ENCODE data around the gene HOXA7. TPM values are rescaled to one million over a fixed set of nuclear protein-coding genes. Genes with fewer than 3 reads are reported as not detected.
A peak's percentile ranks its signal among the peaks of the same experiment; 100 is the strongest.

HOXA7 gene
- total RNA-seq, 4 donors from 2014 or later, result 3.3 to 11.8 (median 5.7) TPM

DNA sequence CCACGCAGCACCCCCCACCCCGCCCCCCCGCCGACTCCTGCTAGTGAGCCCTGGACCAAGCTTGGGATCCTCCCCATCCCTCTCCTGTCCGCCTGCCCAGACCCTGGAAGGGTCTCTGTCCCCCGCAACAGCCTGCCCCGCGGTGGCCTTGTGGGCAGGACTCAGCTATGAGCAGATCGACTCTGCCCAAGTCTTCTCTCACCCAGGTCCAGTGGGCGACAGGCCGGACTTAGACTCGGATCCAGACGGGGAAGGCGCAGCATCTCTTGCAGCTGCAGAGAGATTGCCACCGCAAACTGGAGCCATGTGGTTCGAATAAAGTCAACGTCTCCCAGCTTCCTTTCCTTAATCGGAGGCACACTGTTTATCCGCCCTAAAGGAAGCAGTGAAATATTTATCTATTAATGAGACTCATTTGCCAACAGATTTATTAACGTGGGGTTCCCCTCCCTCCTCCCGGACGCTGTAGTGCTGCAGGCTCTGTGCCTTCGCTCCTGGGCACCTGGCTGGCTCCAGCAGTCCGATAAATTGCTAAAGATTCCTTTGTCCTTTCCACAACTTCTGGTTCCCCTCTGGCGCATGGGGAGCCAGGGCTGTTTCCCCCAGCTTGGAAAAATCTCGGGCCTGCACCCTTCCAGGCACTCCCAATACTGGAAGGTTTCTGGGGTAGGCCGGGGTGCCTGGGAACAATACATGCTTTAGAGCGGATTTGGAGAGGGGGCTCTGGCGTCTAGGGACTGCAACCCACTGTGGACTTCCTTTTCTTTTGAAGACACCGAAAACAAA is 634 bp upstream of the HOXA7 start:
- TF ChIP-seq POLR2A (IDR thresholded peaks at IDR 0.05), result no peak
- TF ChIP-seq, protein P1, sequence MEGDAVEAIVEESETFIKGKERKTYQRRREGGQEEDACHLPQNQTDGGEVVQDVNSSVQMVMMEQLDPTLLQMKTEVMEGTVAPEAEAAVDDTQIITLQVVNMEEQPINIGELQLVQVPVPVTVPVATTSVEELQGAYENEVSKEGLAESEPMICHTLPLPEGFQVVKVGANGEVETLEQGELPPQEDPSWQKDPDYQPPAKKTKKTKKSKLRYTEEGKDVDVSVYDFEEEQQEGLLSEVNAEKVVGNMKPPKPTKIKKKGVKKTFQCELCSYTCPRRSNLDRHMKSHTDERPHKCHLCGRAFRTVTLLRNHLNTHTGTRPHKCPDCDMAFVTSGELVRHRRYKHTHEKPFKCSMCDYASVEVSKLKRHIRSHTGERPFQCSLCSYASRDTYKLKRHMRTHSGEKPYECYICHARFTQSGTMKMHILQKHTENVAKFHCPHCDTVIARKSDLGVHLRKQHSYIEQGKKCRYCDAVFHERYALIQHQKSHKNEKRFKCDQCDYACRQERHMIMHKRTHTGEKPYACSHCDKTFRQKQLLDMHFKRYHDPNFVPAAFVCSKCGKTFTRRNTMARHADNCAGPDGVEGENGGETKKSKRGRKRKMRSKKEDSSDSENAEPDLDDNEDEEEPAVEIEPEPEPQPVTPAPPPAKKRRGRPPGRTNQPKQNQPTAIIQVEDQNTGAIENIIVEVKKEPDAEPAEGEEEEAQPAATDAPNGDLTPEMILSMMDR (IDR thresholded peaks at IDR 0.05), result no peak
- peak; percentile 9 to 64 (median 45) for DNase-seq
- Histone ChIP-seq H3K36me3 (no peaks in the 10 kb centered on the region), H3K27me3 (no peaks in the 10 kb centered on the region), H3K4me3 (peak overlapping the region; percentile 33 to 81 (median 55)), H3K27ac (peak overlapping the region; percentile 69 to 93 (median 84)), H3K4me1 (peaks cover 3 to 66% (median 12%) of the 10 kb centered on the region in 4 donors), H3K9me3 (peaks cover 0 to 7% (median 0%) of the 10 kb centered on the region in 4 donors)

DNA sequence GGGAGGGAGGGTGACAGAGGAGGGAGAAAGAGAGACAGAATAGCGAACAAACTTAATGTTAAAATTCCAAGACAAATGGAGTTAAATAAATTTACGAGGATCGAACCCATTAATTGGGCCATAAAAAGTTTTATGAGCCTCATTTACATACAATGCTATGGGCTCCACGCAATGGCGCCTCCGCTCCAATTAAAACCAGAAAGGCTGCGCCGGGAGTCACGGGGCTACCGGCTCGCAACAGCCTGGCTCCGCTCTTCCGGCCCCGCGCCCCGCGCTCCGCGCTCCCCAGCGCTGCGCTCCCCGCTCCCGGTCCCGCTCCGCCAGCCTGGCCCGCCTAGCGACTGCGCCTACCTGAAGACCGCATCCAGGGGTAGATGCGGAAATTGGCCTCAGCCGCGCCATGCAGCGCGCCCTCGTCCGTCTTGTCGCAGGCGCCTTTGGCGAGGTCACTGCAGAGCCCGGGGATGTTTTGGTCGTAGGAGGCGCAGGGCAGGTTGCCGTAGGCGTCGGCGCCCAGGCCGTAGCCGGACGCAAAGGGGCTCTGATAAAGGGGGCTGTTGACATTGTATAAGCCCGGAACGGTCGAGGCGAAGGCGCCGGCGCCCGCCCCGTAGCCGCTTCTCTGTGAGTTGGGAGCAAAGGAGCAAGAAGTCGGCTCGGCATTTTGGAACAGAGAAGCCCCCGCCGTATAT is 513 bp downstream of the HOXA7 start:
- peak; percentile 38 to 51 for TF ChIP-seq POLR2A (IDR thresholded peaks at IDR 0.05)
- TF ChIP-seq, protein P1 (IDR thresholded peaks at IDR 0.05), result no peak
- Histone ChIP-seq H3K27ac (peak overlapping the region; percentile 69 to 93 (median 84)), H3K4me1 (peaks cover 3 to 55% (median 13%) of the 10 kb centered on the region in 4 donors), H3K27me3 (no peaks in the 10 kb centered on the region), H3K9me3 (peaks cover 0 to 7% (median 0%) of the 10 kb centered on the region in 4 donors), H3K36me3 (no peaks in the 10 kb centered on the region), H3K4me3 (peak overlapping the region; percentile 33 to 81 (median 55))
- peak; percentile 15 to 78 (median 69) for DNase-seq

DNA sequence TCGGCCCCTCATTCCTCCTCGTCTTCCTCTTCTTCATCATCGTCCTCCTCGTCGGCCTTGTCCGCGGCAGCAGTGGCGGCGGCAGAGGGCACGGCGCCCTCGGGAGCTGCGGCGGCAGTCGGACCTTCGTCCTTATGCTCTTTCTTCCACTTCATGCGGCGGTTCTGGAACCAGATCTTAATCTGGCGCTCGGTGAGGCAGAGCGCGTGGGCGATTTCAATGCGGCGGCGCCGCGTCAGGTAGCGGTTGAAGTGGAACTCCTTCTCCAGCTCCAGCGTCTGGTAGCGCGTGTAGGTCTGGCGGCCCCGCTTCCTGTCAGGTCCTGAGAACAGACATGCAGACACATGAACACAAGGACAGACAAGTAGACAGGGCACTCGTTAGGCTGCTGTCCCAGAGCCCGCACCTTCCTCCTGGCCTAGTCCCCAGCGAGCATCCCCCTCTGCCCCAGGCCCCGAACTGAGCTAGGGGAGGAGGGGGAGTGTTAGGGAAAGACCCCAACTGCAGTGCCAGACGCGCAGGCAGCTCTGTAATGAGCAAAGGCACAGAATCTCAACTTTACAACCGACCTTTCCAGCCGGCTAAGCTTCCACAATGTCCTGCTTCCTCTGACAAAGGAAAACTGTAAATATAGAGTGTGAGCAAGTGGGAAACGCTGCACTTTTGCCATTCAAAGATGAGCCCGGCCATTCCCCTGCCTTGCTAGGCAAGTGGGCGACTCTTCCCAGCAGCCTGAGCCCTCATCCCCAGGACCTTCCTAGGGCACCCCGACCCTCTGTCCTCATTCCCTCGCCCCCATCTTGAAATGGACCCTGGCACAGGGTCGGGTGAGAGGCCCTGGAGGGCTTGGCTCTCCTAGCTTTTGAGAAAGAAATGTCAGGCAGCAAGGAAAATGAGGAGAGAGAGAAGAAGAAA is 1.3 kb downstream of the HOXA7 start:
- Histone ChIP-seq H3K27me3 (no peaks in the 10 kb centered on the region), H3K36me3 (no peaks in the 10 kb centered on the region), H3K4me3 (peak overlapping the region; percentile 4 to 81 (median 55)), H3K4me1 (peaks cover 1 to 49% (median 14%) of the 10 kb centered on the region in 4 donors), H3K27ac (peak overlapping the region; percentile 69 to 93 (median 84)), H3K9me3 (peaks cover 0 to 7% (median 0%) of the 10 kb centered on the region in 4 donors)
- no peak for TF ChIP-seq POLR2A (IDR thresholded peaks at IDR 0.05)
- TF ChIP-seq, protein P1 (IDR thresholded peaks at IDR 0.05), result no peak
- DNase-seq, result peak; percentile 17 to 72 (median 68)

DNA sequence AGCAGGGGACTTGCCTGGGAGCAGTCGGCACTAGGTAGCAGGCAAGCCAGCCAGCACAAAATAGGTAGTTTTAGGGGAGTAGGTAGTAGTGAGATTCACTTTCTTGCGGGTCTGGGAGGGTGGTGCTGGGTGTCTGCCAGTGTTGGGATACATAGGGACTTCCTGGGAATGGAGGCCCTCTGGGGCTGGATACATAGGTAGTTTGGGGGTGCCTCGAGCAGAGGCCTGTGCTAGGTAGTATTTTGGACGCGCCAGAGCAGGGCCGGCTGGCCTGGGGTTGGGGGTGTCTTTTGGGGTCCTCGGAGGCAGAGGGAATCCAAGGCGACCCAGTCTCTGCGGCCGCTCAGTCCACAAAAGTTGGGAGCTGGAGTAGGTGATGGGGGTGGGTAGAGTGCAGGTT is 2.1 kb downstream of the HOXA7 start:
- no peaks in the 10 kb centered on the region for H3K27me3 ChIP-seq

More for the DNA sequence above, 2.1 kb downstream of the HOXA7 start:
- peak overlapping the region in 2 of 4 donors; percentile 74 to 81 for H3K4me3 ChIP-seq
- H3K27ac ChIP-seq, result peak overlapping the region in 3 of 4 donors; percentile 60 to 93 (median 76)
- no peaks in the 10 kb centered on the region for H3K36me3 ChIP-seq
- TF ChIP-seq POLR2A (IDR thresholded peaks at IDR 0.05), result no peak
- TF ChIP-seq, protein P1 (IDR thresholded peaks at IDR 0.05), result no peak
- H3K4me1 ChIP-seq, result peaks cover 0 to 48% (median 14%) of the 10 kb centered on the region in 4 donors
- peaks cover 0 to 7% (median 0%) of the 10 kb centered on the region in 4 donors for H3K9me3 ChIP-seq
- DNase-seq, result peak; percentile 11 to 50 (median 42)

All from Peyer's patch (tissue), 4 donors.